ELR (cell line): Measurements from ENCODE around the gene NEURL3.
A peak's percentile ranks its signal among the peaks of the same experiment; 100 is the strongest.

Source experiments
- DNase-seq: peaks from one replicate; pipeline ENCODE4 v3.0.0-alpha.2; 2015; ENCODE audit warnings: low read depth

The NEURL3 gene

DNA sequence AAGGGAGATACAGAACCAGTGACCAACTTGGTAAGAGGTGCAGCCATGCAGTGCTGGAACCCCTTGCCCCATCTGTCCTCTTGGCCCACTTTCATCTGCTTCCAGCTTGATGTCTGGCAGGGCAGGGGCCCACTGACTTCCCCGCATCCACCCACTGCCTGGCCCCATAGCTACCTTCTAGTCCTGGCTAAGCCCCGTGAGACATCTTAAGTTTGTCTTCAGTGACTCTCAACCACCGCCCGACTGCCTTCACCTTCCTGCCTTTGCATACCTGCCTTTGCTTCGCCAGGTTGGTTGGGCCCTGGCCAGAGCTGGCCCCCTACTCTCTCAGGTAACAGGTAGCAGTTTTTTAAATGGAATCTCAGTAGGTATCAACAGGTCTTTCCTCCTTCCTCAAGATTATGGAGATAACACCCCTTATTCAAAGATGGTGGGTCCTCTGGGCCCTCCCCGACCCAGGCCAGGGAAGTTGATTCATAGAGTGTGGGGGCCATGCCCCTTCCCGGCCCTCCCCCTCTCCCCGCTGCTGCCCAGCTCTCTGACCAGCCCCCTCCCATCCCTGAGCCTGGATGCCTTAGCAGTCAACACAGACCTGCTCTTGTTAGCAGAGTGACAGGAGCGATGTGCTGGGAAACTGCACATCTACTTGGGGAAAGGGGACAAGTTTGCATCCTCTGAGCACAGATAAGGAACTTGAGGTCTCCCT lies 34.2 kb upstream of the NEURL3 start:
- DNase-seq = no peak

DNA sequence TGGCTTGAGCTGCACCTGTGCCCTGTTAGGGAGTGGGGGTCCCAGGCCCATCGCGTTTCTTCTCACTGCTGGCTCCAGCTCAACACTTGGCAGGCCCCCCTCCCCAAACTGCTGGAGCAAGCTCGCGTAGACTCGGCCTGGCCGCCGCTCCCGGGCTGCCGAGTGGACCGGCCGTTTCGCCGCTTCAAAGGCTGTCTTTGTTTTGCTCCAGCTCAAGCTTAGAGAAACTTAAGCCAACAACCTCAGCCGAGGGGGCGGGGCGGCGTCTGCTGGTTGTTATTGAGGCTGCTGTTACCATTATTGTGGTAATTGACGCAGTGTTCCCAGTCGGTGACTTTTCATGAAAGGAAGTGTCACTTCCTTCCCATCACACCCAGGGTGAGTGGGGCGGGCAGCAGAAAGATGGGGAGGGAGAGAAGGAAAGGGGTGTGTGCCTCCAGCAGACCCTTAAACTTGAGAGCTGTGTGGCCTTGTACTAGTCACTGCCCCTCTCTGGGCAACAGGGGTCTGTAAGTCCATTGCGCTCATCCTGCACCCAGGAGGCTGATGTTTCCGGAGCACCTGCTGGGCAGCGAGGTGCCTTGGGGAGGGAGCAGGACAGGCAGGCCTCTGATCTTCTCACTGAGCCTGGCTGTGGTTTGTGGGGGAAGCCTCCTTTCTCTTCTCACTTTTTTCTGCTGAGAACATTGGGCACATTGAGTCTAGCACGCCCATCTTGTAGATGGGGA lies 33.5 kb upstream of the NEURL3 start:
- no peak for DNase-seq

DNA sequence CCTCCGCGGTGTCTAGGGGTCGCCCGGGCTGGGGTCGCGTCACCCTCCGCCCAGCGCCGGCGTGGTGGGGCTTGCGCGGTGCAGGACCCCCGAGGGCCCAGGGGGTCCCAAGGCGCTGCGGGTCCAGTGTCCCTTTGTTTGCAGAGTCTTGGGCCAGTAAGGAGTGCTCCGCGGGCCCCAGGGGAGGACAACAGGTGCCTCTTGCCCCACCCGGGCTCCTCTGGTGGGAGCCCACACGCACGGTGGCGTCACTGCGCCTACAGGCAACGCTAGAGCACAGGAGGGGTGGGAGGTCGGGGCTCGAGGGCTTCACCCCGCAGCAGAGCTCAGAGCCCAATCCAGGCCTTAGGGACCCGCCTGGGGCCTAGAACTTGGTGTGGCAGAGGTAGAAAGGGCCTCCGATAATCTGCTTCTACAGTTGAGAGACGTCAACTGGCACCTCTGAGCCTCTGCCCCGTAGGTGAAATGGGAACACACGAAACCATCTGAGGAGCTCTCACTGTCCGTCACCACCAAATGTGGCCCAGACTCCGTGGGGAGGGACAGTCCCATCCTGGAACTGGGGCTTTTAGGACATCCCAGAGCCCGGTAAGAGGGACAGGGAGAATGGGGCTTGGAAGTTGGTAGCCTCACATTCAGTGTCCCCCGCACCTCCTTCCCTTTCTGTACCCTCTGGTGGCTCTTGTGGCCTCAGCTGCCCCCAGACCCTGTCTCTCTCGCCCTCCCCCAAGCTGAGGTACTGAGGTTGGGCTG lies 32.8 kb upstream of the NEURL3 start:
- no peak for DNase-seq

DNA sequence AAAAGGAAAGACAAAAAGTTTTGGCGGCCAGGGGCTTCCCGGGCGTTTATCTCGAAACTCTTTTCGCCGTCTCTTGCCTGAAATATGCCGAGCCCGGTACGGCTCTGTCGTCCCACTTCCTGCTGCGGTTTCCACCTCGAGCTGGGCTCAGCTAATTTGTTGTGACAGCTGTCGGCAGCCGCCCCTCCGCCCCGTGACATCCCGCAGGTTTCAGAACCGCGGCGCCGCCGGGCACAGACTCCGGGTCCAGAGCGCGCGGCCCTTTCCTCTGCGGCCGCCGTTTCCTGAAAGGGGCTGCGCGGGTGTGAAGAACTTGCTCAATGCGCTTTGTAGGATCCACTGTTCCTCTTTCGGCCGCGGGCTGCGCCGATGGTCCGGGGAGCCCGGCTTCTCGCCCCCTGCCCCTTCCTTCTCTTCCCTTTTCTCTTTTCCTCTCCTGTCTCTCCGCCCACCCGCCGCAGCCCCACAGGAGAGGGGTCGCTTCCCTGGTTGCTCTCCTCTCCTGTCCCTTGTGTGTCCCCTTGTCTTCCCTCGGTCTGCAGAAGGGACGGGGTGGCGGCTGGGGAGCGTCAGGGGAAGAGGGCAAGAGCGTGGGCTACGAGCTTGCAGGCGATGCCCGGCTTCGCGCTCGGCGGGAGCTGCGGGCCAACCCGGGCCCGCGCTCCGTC lies 32.0 kb upstream of the NEURL3 start:
- DNase-seq = peak; percentile 79

DNA sequence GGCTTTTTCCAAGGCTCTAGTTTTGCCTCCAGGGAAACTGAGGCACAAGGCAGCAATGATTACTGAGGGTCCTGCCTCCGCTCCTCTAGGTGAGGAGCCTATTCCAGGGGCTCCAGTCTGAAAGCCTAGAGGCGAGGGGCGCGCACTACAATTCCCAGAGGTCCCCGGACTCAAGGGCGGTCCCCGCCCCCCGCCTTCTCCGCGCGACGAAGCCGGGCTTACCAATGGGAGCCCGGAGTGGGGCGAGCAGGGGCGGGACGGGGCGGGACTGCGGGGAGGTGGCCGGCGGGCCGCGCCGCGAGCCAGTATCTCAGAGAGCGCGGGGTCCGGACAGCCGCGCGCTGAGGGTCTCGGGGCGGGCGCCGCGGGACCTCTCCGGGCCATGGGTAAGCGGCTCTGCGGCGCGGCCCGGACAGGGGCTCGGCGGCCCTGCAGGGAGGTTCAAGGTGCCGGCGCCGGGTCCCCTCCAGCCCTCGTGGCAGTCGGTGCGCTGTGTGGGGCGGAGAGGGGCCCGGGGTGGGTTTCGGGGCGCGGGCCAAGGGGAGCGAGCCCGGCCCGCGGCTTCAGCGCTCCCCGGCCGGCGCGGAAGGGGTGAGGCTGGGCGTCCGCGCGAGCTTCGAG lies 31.4 kb upstream of the NEURL3 start, which contains the start of gene ARID5A:
ARID5A (plus strand) TSS at position 308 of the 621 bp plus-strand sequence; CDS start at position 383, 75 bp downstream.
- peak; percentile 93 for DNase-seq

DNA sequence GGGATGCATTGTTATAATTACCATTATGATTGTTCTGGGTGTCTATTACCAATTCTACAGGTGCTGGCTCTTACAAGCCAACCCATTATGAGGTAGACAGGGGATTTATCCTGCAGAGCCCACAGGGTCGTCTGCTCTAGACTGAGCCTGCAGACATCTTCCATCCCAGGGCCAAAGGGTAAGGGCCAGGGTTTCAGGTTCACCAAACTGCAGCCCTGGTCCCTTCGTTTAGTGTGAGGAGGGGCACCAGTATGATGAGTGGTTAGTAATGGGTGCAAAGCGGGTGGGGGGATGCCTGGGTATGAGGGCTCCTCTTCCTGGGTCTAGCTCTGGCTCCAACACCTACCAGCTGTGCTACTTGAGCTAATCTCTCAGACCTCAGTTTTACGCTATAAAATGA lies 30.2 kb upstream of the NEURL3 start:
- no peak for DNase-seq

DNA sequence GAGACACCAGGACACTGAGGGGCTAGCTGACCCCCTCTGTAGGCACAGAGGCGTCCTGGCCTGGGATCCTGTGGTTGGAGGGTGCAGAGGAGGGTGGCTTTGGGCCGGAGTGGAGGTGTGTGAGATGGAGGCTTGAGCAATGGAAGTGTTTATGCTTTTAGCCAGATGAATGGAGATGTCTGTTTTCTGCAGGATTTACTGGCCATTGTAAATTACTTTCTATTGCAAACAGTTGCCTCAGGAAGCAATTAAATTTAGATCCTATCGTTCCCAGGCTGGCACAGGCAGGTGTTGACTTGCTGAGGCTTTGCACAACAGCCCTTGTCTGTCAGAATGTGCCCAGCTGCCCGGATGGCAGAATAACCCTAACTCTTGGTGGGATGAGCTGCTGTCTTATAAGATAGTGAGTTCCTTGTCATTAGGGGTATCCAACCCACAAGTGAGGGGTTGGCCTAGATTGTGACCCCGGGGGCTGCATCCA lies 29.6 kb upstream of the NEURL3 start:
- DNase-seq = no peak

DNA sequence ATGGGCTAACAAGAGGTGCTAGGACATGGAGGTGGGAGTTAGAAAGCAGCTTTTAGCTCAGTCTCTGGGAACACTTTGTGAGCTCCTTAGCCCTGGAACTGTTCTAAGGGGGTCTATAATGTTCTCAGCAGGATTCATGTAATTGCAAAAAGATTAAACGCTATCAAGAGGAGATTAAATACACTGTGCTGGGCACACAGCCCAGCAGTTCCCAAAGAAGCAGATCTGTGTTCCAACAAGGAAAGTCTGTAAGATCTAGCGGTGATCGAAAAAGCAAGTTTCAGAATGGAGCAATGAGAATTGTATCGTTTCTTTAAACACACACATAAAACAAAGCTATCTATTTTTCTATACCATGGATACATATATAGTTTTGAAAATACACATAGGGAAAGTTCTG lies 29.0 kb upstream of the NEURL3 start:
- DNase-seq = no peak

DNA sequence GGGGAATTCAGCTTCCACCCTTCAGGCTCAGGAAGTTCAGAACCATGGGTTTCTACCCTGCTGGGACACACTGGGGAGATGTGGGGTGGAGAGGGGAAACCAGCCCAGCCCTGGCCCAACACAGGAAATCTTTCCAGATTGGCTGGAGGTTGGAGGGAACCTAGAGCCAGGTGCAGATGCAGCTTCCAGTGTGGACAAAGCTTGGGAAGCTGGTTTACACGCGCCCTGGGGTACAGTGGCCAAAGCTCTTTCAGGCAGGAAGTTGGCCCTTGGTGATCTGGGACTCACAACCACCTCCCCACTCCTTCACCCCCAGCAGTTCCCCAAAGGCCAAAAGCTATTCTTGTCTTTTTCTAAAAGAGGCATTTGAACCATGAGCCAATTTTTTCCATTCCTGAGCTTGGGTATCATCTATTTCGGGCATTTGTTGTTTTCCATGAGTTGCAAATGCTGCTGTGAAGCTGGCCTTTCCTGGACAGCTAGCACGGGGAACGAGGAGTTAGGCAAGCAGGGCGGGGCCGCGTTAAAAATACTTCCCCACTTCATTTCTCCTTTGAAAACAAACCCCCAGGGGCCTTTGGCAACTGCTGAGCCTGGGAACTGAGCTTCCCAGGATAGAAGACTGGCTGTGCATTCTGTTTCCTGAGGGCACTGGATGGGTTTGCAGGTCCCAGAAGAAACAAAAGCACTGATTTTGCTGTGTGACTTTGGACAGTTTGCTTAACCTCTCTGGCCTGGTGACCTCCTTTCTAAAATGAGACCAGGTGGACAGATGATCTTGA lies 28.3 kb upstream of the NEURL3 start:
- DNase-seq = peak; percentile 28

DNA sequence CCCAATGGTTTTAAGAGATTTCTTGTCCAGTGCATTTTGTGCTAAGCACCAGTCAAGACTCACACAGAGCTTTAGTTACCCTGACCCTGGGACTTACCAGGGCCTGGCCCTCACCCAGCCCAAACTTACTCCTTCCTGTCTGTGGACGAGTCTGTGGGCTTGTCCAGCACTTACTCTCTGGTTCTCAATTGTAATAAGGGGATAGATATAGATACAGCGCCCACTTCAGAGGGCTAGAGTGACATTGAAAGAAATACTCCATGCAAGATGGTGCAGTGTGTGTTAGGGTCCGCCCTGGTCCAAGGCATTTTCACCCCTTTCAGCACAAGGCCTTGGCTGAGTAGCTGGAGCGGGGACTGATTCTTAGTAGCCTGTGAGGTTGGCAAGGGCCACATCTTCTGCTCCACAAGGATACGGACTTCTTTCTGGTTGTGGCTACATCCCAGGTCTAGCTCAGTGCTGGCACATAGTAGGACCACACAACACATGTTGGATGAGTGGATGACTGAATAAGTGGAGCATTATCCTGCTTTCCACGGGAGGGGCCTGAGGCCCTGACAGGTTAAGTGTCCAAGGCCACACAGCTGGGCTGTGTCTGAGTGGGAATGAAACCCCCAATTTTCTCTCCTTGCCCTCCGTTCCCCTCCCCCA lies 27.6 kb upstream of the NEURL3 start:
- no peak for DNase-seq

DNA sequence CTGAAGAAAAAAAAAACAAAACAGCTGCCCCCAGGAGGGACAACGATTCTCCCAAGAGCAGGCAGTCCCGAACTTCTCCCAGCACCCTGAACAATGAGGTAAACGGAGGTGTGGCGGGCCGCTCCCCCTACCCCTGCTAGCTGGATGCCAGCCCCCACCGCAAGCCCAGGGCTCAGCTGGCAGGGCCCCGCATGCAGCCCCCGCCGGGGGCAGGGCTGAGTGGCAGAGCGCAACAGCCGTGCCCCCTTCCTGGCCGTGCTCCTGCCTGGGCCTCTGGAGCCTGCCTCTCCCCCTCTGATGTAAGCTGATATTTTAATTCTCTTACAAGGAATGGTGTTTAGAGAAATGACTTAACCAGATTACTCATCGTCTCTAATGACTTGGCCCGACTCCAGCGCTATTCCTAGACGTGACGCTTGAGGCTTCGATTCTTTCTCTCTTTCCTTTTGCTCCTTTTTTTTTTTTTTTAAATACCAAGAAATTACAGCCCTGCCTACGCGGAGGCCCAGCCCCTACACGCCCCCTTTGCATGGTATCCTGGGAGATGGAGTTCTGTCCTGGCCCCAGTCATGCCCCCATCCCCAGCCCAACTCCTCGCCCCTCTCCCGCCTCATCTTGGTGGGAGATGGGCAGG lies 26.8 kb upstream of the NEURL3 start:
- peak; percentile 100 for DNase-seq

DNA sequence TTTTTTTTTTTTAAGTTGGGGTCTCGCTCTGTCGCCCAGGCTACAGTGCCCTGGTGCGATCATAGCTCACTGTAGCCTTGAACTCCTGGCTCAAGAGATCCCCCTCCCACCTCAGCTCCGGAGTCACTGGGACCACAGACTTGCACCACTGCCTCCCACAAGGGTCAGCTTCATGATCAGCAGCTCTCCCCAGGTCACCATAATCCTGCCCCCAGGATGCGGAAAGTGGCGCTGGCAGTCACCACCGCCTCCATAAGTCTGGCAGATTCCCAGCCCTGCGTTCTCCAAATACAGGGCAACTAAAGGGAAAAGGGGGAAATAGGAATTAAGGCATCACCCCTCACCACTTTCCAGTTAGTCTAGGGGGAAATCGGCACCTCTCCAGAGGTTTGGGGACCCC lies 26.2 kb upstream of the NEURL3 start:
- no peak for DNase-seq

DNA sequence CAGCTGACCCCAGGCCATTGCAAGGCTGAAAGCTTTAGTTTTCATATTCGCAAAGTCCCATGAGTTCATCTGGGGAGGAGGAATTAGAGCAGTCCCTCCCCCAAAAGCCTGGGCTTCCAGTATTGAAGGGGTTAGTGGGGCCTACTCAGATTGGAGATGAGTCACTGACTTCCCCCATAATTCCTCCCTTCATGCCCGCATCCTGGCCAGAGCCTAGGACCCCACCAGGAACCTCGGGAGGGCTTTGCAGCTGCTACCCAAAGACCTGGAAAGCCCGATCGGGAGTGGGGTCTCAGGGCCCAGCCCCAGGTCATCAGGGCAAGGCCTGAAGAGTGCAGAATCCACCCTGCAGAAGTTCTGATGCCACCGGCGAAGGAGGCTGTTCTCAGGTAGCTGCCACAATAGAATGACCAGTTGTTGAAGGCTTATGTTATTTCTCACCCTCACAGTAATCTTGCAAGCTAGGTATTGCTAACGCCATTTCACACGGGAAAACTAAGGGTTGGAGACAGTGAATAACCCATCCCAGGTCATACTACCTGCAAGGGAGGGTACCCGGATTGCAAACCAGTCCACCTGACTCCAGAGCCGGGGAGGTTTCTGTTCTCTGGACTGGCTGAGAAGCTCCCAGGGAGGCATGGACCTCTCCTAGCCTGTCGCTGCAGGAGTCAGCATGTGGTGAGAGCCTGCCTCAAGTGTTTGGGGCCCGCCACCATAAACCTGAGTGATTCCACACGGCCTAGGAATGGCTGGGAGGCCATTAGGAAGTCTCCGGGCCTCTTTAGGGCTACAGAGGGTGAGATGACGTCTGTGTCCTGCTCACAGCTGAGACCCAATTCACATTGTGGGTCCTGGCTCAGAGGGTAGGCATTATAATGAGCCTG lies 25.6 kb upstream of the NEURL3 start:
- DNase-seq = peak; percentile 46

DNA sequence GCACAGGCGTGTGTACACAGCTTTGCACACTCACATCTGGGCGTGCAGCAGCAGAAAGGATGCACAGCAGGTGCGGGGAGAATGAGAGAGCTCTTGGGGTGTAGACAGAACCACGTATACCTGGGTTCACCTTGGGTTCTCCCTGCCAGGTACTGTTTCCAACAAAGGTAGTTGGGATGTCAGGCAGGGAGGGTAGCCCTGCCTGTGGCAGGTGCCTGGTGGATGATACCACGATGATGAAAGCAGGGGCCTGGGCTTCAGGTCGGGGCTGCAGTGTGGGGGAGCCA lies 24.9 kb upstream of the NEURL3 start:
- no peak for DNase-seq

DNA sequence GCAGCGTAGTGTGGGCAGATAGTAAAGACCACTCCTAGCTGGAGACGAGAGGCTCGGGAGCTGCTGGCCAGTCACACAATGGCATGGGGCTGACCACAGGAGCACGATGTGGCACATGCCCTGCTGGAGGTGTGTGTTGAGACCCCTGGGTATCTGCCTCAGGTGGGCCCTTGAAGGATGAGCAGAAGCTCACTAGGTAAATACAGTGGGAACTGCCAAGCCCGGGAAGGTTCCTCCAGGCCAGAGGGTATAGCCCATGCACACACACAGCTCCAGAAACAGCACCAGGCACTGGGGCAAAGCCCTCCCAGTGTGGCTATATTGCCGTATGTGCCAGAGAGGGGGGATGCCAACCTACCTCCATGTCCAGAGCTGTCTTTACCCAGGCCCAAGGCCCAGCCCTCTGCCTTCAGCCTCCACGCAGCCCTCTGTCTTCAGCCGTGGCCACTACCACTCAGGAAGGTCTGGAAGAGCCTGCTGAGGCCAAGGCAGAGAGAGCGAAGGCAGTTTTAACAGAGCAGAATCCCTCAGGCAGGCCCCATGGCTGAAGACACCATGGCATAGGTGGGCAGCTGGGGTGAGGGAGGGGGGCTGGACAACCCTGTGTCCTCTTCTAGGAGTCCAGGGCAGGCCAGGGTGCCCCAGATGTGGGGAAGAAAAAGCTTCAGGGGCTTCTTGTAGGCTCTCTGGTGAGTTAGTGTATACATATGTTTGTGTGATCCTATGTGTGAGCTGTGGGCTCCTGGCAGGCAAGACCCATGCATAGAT lies 24.4 kb upstream of the NEURL3 start:
- no peak for DNase-seq

DNA sequence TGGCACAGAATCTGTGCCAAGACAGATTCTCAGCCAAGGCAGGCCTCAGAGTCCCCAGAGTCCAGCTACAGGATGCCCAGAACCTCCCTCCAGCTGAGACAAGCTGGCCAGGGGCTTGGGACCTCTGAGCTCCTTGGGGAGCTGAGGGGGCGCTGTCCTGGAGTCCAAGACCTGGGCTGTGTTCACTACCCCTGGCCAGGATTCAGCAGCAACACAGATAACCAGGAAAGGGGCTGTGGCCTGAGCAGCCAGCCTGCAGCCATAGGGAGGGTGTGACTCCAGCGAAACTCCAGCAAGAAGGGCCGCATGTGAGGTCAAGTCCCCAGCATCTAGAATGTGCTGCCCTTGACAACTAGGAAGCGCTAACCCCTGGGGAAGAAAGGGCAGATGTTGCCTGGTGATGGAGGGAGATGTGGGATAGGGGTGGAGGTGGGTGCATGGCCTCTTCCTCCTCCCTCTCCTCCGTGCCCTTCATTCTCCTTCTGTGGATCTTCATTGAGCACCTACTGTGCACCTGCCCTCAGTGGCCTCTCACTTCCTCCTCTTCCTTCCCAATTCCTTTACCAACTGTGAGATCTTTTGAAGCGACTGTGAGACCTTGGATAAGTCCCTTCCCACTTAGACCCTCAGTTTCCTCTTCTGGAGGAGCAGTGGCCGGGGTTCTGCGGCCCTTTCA lies 23.7 kb upstream of the NEURL3 start:
- DNase-seq = no peak

DNA sequence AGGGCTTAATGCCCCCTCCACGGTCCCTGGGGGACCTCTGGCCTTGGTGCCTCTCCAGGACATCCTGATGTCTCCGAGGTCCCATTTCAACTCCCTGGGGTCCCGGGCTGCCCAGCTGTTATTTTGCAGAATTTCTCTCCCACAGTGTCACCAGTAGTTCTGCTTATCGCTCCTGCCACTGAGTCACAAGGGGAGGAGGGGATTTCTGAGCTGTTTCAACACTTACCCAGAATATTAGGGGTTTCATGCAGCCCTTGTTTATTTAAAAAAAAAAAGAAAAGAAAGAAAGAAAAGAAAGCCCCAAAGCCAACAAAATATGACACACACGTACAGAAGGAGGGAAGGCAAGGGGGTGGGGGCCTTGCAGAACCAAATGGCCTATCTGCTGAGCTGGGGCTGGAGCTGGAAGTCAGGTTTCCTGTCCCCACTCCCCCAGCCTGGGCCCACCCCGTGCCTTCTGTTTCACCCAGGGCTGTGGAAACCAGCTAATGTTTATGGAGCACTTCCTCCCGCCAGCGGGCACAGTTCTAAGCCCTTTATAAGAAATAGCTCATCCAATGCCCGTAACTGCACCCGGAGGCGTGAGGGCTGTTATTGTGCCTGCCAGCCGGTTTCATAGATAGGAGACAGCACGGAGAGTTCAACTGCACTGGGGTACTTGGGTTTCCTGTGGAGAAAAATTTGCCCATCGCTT lies 23.0 kb upstream of the NEURL3 start:
- DNase-seq = peak; percentile 22
